Stimulated activated naive CD8-positive, alpha-beta T cell treated with anti-CD3 and anti-CD28 coated beads, Interleukin-15, Interleukin-2, amounts not matched to agents 100 ng/mL and 50 ng/mL, for 24 hours (primary cell): ENCODE measurements around the gene PVALB.

Experiments
- H3K27ac Mint-ChIP-seq: one replicate; pipeline ENCODE4 v1.8.0; 2021; ENCODE audit warnings: mild to moderate bottlenecking, mixed read lengths
- H3K27me3 Mint-ChIP-seq: one replicate; pipeline ENCODE4 v1.8.0; 2021; ENCODE audit warnings: mixed read lengths
- H3K36me3 Mint-ChIP-seq: one replicate; pipeline ENCODE4 v1.8.0; 2021; ENCODE audit warnings: low read depth, mixed read lengths
- H3K4me1 Mint-ChIP-seq: one replicate; pipeline ENCODE4 v1.8.0; 2021; ENCODE audit warnings: low read depth, mixed read lengths
- H3K4me3 Mint-ChIP-seq: one replicate; pipeline ENCODE4 v1.8.0; 2021; ENCODE audit warnings: mild to moderate bottlenecking, mixed read lengths
- H3K9me3 Mint-ChIP-seq: one replicate; pipeline ENCODE4 v1.8.0; 2021; ENCODE audit warnings: mixed read lengths

Gene PVALB, protein sequence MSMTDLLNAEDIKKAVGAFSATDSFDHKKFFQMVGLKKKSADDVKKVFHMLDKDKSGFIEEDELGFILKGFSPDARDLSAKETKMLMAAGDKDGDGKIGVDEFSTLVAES

DNA sequence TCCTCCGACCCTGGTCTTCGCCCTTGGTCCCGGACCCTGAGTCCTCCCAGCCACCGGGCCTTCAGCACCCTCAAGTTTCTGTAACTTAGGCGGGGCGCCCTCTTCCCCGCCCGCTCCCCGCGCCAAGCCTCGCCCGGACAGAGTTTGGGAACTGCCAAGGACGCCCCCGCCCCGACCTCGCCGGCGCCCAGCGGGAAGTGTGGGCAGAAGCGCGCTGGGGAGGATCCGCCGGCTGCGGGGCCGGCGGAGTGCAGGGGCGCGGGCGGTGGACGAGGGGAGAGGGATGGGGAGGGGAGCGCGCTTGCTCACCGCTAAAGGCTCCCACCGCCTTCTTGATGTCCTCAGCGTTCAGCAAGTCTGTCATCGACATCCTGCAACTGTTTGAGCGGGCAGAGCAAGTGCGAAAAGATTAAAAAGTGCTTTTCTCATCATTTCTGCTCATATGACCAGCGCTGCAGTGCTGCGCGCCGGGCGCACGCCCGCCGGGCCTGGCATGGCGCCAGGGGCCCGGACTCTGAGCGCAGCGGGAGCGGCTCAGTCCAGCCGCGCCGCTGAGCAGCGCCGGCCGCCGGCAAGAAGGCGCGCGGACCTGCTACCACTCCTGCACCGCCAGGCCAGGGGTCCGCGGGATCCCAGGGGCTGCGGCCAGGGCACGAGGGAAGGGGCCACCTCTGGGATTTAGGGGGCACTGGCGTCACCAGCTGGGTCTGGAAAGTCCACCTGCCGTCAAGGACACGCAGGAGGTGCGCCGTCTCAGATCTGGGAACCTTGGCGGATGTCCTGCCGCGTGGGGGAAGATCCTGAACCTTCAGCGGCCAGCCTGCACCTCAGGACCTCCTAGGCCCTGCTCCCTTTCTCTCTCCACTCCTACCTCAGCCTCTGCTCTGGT is at the start of gene PVALB:
TSS of gene PVALB (minus strand) at position 400 of the 889 bp plus-strand sequence. CDS start at position 370, 30 bp downstream.
- Mint-ChIP-seq H3K27me3 (peaks cover 59% of the 10 kb centered on the region), H3K9me3 (no peaks in the 10 kb centered on the region), H3K4me3 (no peak within 1 kb of the TSS), H3K36me3 (no peaks in the 10 kb centered on the region), H3K27ac (no peak within 1 kb of the TSS), H3K4me1 (peaks cover 6% of the 10 kb centered on the region)

- no peak overlapping the region for H3K4me3 Mint-ChIP-seq
- no peaks in the 10 kb centered on the region for H3K27me3 Mint-ChIP-seq
- no peaks in the 10 kb centered on the region for H3K9me3 Mint-ChIP-seq
- no peak overlapping the region for H3K27ac Mint-ChIP-seq
- H3K36me3 Mint-ChIP-seq: no peaks in the 10 kb centered on the region
- H3K4me1 Mint-ChIP-seq: peaks cover 38% of the 10 kb centered on the region
Measured at GRCh38 chr22:36865346-36865745, 48.5 kb upstream of the PVALB start.

GRCh38 chr22:36864454-36865215 is 47.8 kb upstream of the PVALB start:
- H3K9me3 Mint-ChIP-seq: no peaks in the 10 kb centered on the region
- peak overlapping the region; percentile 55 for H3K27ac Mint-ChIP-seq
- H3K27me3 Mint-ChIP-seq: no peaks in the 10 kb centered on the region
- H3K4me3 Mint-ChIP-seq: no peak overlapping the region
- H3K36me3 Mint-ChIP-seq: no peaks in the 10 kb centered on the region
- H3K4me1 Mint-ChIP-seq: peaks cover 44% of the 10 kb centered on the region

DNA sequence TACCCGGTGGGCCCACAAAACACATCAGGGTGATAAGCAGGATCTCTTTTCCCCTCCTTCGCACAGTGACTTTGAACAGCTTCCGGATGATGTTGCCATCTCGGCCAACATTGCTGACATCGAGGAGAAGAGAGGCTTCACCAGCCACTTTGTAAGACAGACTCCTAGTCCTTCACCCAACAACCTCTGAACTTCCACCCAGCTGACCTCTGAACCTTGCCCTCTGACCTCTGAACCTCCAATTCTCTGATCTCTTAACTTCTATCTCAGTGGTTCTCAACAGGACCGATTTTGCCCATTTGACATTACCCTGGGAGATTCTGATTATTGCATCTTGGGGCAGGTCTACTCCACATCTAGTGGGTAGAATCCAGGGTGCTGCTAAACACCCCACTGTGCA is 47.1 kb upstream of the PVALB start:
- Mint-ChIP-seq H3K36me3 (no peaks in the 10 kb centered on the region), H3K27ac (no peak overlapping the region), H3K4me1 (peaks cover 44% of the 10 kb centered on the region), H3K4me3 (no peak overlapping the region), H3K9me3 (no peaks in the 10 kb centered on the region), H3K27me3 (no peaks in the 10 kb centered on the region)

DNA sequence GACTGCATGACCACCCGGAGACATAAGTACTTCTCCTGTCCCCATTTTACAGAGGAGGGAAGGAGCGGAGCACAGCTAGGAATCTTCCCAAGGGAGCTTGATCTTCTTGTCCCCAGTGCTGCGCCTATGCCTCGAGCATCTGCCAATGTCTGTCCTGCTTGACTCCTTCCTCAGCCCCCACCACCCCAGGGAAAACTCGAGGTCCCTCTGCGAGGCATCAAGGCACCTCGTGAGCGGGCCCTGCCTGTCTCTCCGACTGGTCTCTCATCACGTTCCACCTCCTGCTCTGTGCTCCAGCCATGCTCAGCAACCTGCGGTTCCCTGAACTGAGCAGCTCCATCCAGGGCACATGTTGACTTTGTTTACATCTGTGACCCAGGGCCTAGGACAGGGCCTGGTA is 46.4 kb upstream of the PVALB start:
- no peak overlapping the region for H3K4me3 Mint-ChIP-seq
- H3K36me3 Mint-ChIP-seq: no peaks in the 10 kb centered on the region
- H3K4me1 Mint-ChIP-seq: peaks cover 44% of the 10 kb centered on the region
- peak overlapping the region; percentile 29 for H3K27ac Mint-ChIP-seq
- H3K9me3 Mint-ChIP-seq: no peaks in the 10 kb centered on the region
- H3K27me3 Mint-ChIP-seq: no peaks in the 10 kb centered on the region

GRCh38 chr22:36862251-36863242 is 45.7 kb upstream of the PVALB start:
- Mint-ChIP-seq H3K27me3 (no peaks in the 10 kb centered on the region), H3K4me3 (no peak overlapping the region), H3K36me3 (no peaks in the 10 kb centered on the region), H3K4me1 (peaks cover 44% of the 10 kb centered on the region), H3K9me3 (no peaks in the 10 kb centered on the region), H3K27ac (peak overlapping the region; percentile 78)

GRCh38 chr22:36860821-36861659 is 44.2 kb upstream of the PVALB start, which contains the start of gene NCF4:
Gene NCF4 (plus strand): TSS chr22:36861006. CDS start chr22:36861172, 166 bp downstream.
- peaks cover 52% of the 10 kb centered on the region for H3K4me1 Mint-ChIP-seq
- peak within 1 kb of the TSS; percentile 89 for H3K27ac Mint-ChIP-seq
- peaks cover 5% of the 10 kb centered on the region for H3K27me3 Mint-ChIP-seq
- no peaks in the 10 kb centered on the region for H3K36me3 Mint-ChIP-seq
- peak within 1 kb of the TSS; percentile 40 for H3K4me3 Mint-ChIP-seq
- H3K9me3 Mint-ChIP-seq: no peaks in the 10 kb centered on the region

DNA sequence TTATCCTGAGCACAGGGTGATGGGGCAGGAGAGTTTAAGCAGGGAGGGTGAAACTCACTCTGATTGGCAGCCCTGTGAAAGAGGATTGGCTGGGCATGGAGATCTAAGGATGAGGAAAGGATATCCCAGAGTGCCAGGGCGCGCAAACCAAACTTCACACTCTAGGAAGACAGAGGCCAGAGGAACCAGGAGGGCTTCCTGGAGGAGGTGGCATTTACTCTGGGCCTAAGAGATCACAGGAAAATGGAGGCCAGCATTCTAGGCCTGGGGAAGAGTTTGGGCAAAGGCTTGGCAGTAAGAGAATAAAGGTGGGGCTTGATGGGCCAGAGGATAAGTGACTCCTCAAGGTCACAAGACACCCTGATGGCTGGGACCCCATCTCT is 43.6 kb upstream of the PVALB start:
- peak overlapping the region; percentile 89 for H3K27ac Mint-ChIP-seq
- H3K4me1 Mint-ChIP-seq: peaks cover 47% of the 10 kb centered on the region
- H3K27me3 Mint-ChIP-seq: peaks cover 5% of the 10 kb centered on the region

GRCh38 chr22:36860017-36860416 is 43.2 kb upstream of the PVALB start:
- peaks cover 5% of the 10 kb centered on the region for H3K27me3 Mint-ChIP-seq
- H3K4me1 Mint-ChIP-seq: peaks cover 43% of the 10 kb centered on the region
- H3K4me3 Mint-ChIP-seq: no peak overlapping the region
- peak overlapping the region; percentile 89 for H3K27ac Mint-ChIP-seq
- no peaks in the 10 kb centered on the region for H3K9me3 Mint-ChIP-seq
- no peaks in the 10 kb centered on the region for H3K36me3 Mint-ChIP-seq

More for the DNA sequence above, 43.6 kb upstream of the PVALB start:
- Mint-ChIP-seq H3K9me3 (no peaks in the 10 kb centered on the region), H3K4me3 (peak overlapping the region; percentile 40), H3K36me3 (no peaks in the 10 kb centered on the region)

DNA sequence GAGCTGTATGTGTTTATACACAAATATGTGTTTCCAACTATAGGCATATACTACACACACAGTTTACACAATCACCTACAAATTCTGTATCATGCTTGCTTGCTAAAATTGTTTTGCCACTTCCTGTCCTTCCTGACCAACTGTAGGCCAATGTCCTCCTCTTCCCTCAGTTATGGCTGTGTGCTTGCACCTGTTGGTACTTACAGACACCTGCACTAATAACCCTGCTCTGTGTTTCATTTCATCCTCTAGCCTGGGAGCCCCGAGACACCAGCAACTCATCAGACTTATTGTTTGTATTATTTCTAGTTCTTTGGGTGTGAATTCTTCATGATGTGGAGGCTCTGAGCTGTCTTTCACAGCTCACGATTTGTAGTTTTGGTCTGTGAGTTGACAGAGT is 42.1 kb upstream of the PVALB start:
- Mint-ChIP-seq H3K4me1 (peaks cover 35% of the 10 kb centered on the region), H3K36me3 (no peaks in the 10 kb centered on the region), H3K27ac (no peak overlapping the region), H3K9me3 (no peaks in the 10 kb centered on the region), H3K27me3 (peaks cover 5% of the 10 kb centered on the region), H3K4me3 (no peak overlapping the region)

- peaks cover 40% of the 10 kb centered on the region for H3K4me1 Mint-ChIP-seq
- H3K36me3 Mint-ChIP-seq: no peaks in the 10 kb centered on the region
- peaks cover 5% of the 10 kb centered on the region for H3K27me3 Mint-ChIP-seq
- H3K9me3 Mint-ChIP-seq: no peaks in the 10 kb centered on the region
- H3K27ac Mint-ChIP-seq: no peak overlapping the region
- H3K4me3 Mint-ChIP-seq: no peak overlapping the region
Measured at GRCh38 chr22:36858156-36858555, 41.3 kb upstream of the PVALB start.

DNA sequence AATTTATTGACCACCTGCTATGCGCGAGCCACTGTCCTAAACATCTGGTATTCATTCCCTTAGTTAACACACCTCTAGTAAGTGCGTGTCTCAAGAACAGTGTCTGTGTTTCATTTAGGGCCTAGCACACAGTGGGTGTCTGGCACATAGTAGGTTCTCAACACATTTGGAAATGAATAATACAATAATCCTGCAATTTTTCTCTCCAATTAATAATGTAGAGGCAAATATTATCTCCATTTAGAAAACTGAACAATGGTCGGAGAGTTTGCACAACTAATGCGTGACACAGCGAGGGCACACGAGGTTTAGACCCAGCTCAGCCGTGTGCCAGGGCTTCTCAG is 39.9 kb upstream of the PVALB start:
- H3K4me1 Mint-ChIP-seq: peaks cover 34% of the 10 kb centered on the region
- H3K27me3 Mint-ChIP-seq: peaks cover 5% of the 10 kb centered on the region
- no peak overlapping the region for H3K27ac Mint-ChIP-seq
- no peaks in the 10 kb centered on the region for H3K36me3 Mint-ChIP-seq
- H3K9me3 Mint-ChIP-seq: no peaks in the 10 kb centered on the region
- no peak overlapping the region for H3K4me3 Mint-ChIP-seq

GRCh38 chr22:36856121-36856791 is 39.4 kb upstream of the PVALB start:
- no peaks in the 10 kb centered on the region for H3K36me3 Mint-ChIP-seq
- H3K27me3 Mint-ChIP-seq: peaks cover 5% of the 10 kb centered on the region
- no peaks in the 10 kb centered on the region for H3K9me3 Mint-ChIP-seq
- H3K27ac Mint-ChIP-seq: peak overlapping the region; percentile 23
- no peak overlapping the region for H3K4me3 Mint-ChIP-seq
- peaks cover 29% of the 10 kb centered on the region for H3K4me1 Mint-ChIP-seq
